ENCODE measurements around the gene SLC1A7.

Gene SLC1A7

GRCh38 chr1:53083636-53084588 is 58.5 kb downstream of the SLC1A7 start:
- no peak overlapping the region for H3K4me3 ChIP-seq (ENCODE audit: control insufficient read depth, low read depth, low read length)
- no peak for TF ChIP-seq CTCF (conservative IDR thresholded peaks at IDR 0.05; ENCODE audit: control insufficient read depth, insufficient read depth, low read depth, low read length)

GRCh38 chr1:53082826-53083455 is 59.5 kb downstream of the SLC1A7 start:
- TF ChIP-seq CTCF (conservative IDR thresholded peaks at IDR 0.05; ENCODE audit: control insufficient read depth, insufficient read depth, low read depth, low read length) = no peak
- H3K4me3 ChIP-seq (ENCODE audit: control insufficient read depth, low read depth, low read length) = no peak overlapping the region
- no peak for DNase-seq (ENCODE audit: low read depth)

More at GRCh38 chr1:53083636-53084588, 58.5 kb downstream of the SLC1A7 start:
- DNase-seq (ENCODE audit: low read depth) = no peak

- H3K4me3 ChIP-seq (ENCODE audit: control insufficient read depth, low read depth, low read length) = no peak overlapping the region
- no peak for DNase-seq (ENCODE audit: low read depth)
- TF ChIP-seq CTCF (conservative IDR thresholded peaks at IDR 0.05; ENCODE audit: control insufficient read depth, insufficient read depth, low read depth, low read length) = no peak
Measured at GRCh38 chr1:53081384-53082066, 60.9 kb downstream of the SLC1A7 start.

GRCh38 chr1:53080769-53081168 is 61.7 kb downstream of the SLC1A7 start:
- no peak for DNase-seq (ENCODE audit: low read depth)
- H3K4me3 ChIP-seq (ENCODE audit: control insufficient read depth, low read depth, low read length) = no peak overlapping the region
- no peak for TF ChIP-seq CTCF (conservative IDR thresholded peaks at IDR 0.05; ENCODE audit: control insufficient read depth, insufficient read depth, low read depth, low read length)

GRCh38 chr1:53080041-53080440 is 62.4 kb downstream of the SLC1A7 start:
- DNase-seq (ENCODE audit: low read depth) = no peak

More at GRCh38 chr1:53080041-53080440, 62.4 kb downstream of the SLC1A7 start:
- TF ChIP-seq CTCF (conservative IDR thresholded peaks at IDR 0.05; ENCODE audit: control insufficient read depth, insufficient read depth, low read depth, low read length) = no peak
- H3K4me3 ChIP-seq (ENCODE audit: control insufficient read depth, low read depth, low read length) = no peak overlapping the region
